WTC11 (cell line): Measurements from ENCODE around the gene PPP4C. TPM values are rescaled to one million over a fixed set of nuclear protein-coding genes. Genes with fewer than 3 reads are reported as not detected.

ENCODE experiments used
- ATAC-seq: fragments of 200-7000 bp; cut with Tn5 transposase; 2 replicates; pipeline ENCODE4 v1.10.0; 2021; ENCODE audit warnings: mild to moderate bottlenecking, moderate library complexity
- CTCF ChIA-PET: fragments of 300-600 bp; sonication (Branson Sonifier 250); formaldehyde crosslinking; loops from one replicate; lab custom pipeline; 2021; ENCODE audit warnings: antibody characterized with exemption; lab: Charles Lee
- POLR2A ChIA-PET: fragments of 350-600 bp; sonication (Branson Sonifier 250); formaldehyde crosslinking; loops from one replicate; lab custom pipeline; 2021; ENCODE audit warnings: antibody characterized with exemption; lab: Charles Lee
- DNase-seq: peaks from one replicate; pipeline ENCODE4 v3.0.0; 2021; ENCODE audit warnings: low spot score
- H3K27ac Mint-ChIP-seq: 2 replicates; pipeline ENCODE4 v1.8.0; 2021; ENCODE audit warnings: mixed read lengths
- H3K27me3 Mint-ChIP-seq: 2 replicates; pipeline ENCODE4 v1.8.0; 2021; ENCODE audit warnings: low read depth, mild to moderate bottlenecking, moderate library complexity, mixed read lengths
- H3K36me3 Mint-ChIP-seq: 2 replicates; pipeline ENCODE4 v1.8.0; 2021; ENCODE audit warnings: mixed read lengths
- H3K4me1 Mint-ChIP-seq: 2 replicates; pipeline ENCODE4 v1.8.0; 2022; ENCODE audit warnings: mixed read lengths
- H3K4me3 Mint-ChIP-seq: 2 replicates; pipeline ENCODE4 v1.8.0; 2021; ENCODE audit warnings: mild to moderate bottlenecking, moderate library complexity, mixed read lengths
- H3K9me3 Mint-ChIP-seq: 2 replicates; pipeline ENCODE4 v1.8.0; 2021; ENCODE audit warnings: mixed read lengths
- ATF3 ChIP-seq: sonication (generic); formaldehyde crosslinking; conservative IDR thresholded peaks from 2 replicates; pipeline ENCODE4 v1.8.1; 2022; ENCODE audit warnings: mild to moderate bottlenecking, missing genetic modification reagents
- CTCF ChIP-seq: fragments of 200-600 bp; IDR thresholded peaks from 2 replicates; pipeline ENCODE4 v1.8.0; 2022; ENCODE audit warnings: antibody characterized with exemption
- ERG ChIP-seq: fragments of 250-450 bp; sonication (Bioruptor Pico); IDR thresholded peaks from 2 replicates; pipeline ENCODE4 v1.8.0; 2021; ENCODE audit warnings: mild to moderate bottlenecking
- ESRRA ChIP-seq: sonication (generic); formaldehyde crosslinking; IDR thresholded peaks from 2 replicates; pipeline ENCODE4 v1.8.1; 2022; ENCODE audit warnings: mild to moderate bottlenecking, missing genetic modification reagents, borderline replicate concordance
- GRHL2 ChIP-seq: fragments of 250-450 bp; sonication (Bioruptor Pico); IDR thresholded peaks from 2 replicates; pipeline ENCODE4 v1.8.0; 2022; ENCODE audit warnings: mild to moderate bottlenecking, moderate library complexity; ENCODE audit not compliant: insufficient replicate concordance, severe bottlenecking
- IRF2 ChIP-seq: sonication (generic); formaldehyde crosslinking; IDR thresholded peaks from 2 replicates; pipeline ENCODE4 v1.8.0; 2022; ENCODE audit warnings: low read depth, missing genetic modification reagents, borderline replicate concordance
- JUN ChIP-seq: sonication (generic); formaldehyde crosslinking; IDR thresholded peaks from 2 replicates; pipeline ENCODE4 v1.8.0; 2023; ENCODE audit warnings: mild to moderate bottlenecking, missing genetic modification reagents
- KAT7 ChIP-seq: sonication (generic); formaldehyde crosslinking; IDR thresholded peaks from 2 replicates; pipeline ENCODE4 v1.8.1; 2023; ENCODE audit warnings: missing genetic modification reagents, mild to moderate bottlenecking, borderline replicate concordance
- MLX ChIP-seq: sonication (generic); formaldehyde crosslinking; IDR thresholded peaks from 2 replicates; pipeline ENCODE4 v1.8.1; 2023; ENCODE audit warnings: mild to moderate bottlenecking, missing genetic modification reagents, moderate library complexity
- MYBL2 ChIP-seq: sonication (generic); formaldehyde crosslinking; IDR thresholded peaks from 2 replicates; pipeline ENCODE4 v1.8.1; 2023; ENCODE audit warnings: mild to moderate bottlenecking, moderate library complexity, missing genetic modification reagents
- NFATC4 ChIP-seq: fragments of 250-450 bp; sonication (Bioruptor Pico); IDR thresholded peaks from 2 replicates; pipeline ENCODE4 v1.9.0; 2021; ENCODE audit warnings: mild to moderate bottlenecking
- NR2C2 ChIP-seq: sonication (generic); formaldehyde crosslinking; IDR thresholded peaks from 2 replicates; pipeline ENCODE4 v1.8.0; 2022; ENCODE audit warnings: mild to moderate bottlenecking, missing genetic modification reagents
- PRRX2 ChIP-seq: fragments of 250-450 bp; sonication (Bioruptor Pico); IDR thresholded peaks from 2 replicates; pipeline ENCODE4 v1.8.0; 2021; ENCODE audit warnings: mild to moderate bottlenecking
- SP1 ChIP-seq: sonication (generic); formaldehyde crosslinking; conservative IDR thresholded peaks from 2 replicates; pipeline ENCODE4 v1.8.1; 2022; ENCODE audit warnings: missing genetic modification reagents
- USF2 ChIP-seq: sonication (generic); formaldehyde crosslinking; IDR thresholded peaks from 2 replicates; pipeline ENCODE4 v1.8.1; 2023; ENCODE audit warnings: mild to moderate bottlenecking, missing genetic modification reagents, moderate library complexity
- ZNF232 ChIP-seq: sonication (generic); formaldehyde crosslinking; IDR thresholded peaks from 2 replicates; pipeline ENCODE4 v1.8.0; 2022; ENCODE audit warnings: mild to moderate bottlenecking, missing genetic modification reagents
- ZNF416 ChIP-seq: fragments of 250-450 bp; sonication (Bioruptor Pico); IDR thresholded peaks from 2 replicates; pipeline ENCODE4 v1.9.0; 2021; ENCODE audit warnings: mild to moderate bottlenecking, inconsistent platforms
- ZNF671 ChIP-seq: fragments of 250-450 bp; sonication (Bioruptor Pico); IDR thresholded peaks from 2 replicates; pipeline ENCODE4 v1.8.0; 2021; ENCODE audit warnings: mild to moderate bottlenecking
- total RNA-seq: library from RNA; stranded (reverse); gene quantifications from 3 replicates; pipeline ENCODE4 v1.2.3, GENCODE V29; 2021
- TF ChIP-seq, protein P1 (sequence below): fragments of 250-450 bp; sonication (Bioruptor Pico); IDR thresholded peaks from 2 replicates; pipeline ENCODE4 v1.9.0; 2021; ENCODE audit warnings: mild to moderate bottlenecking
- TF ChIP-seq, protein P2 (sequence below): sonication (generic); formaldehyde crosslinking; IDR thresholded peaks from 2 replicates; pipeline ENCODE4 v1.8.1; 2022; ENCODE audit warnings: mild to moderate bottlenecking, missing genetic modification reagents, moderate library complexity, borderline replicate concordance
- TF ChIP-seq, protein P3 (sequence below): fragments of 250-450 bp; sonication (Bioruptor Pico); IDR thresholded peaks from 2 replicates; pipeline ENCODE4 v1.9.0; 2021; ENCODE audit warnings: moderate library complexity, mild to moderate bottlenecking, inconsistent platforms, borderline replicate concordance

Gene PPP4C
- total RNA-seq, 1 experiment from 2014 or later, result 164 TPM

GRCh38 chr16:30046178-30046577 is 29.6 kb upstream of the PPP4C start:
- DNase-seq (no peak), ATAC-seq (no peak)
- CTCF ChIA-PET, result interaction anchor here (2.3 kb wide), 1 partner anchor 14 kb away, joined by 10 read pairs; no protein-coding TSS in a partner anchor
- no peaks in the 10 kb centered on the region for H3K9me3 Mint-ChIP-seq
- POLR2A ChIA-PET, result no interaction called here
- H3K27ac Mint-ChIP-seq, result no peak overlapping the region
- H3K4me1 Mint-ChIP-seq, result no peaks in the 10 kb centered on the region
- peaks cover 32% of the 10 kb centered on the region for H3K27me3 Mint-ChIP-seq
- no peaks in the 10 kb centered on the region for H3K36me3 Mint-ChIP-seq
- H3K4me3 Mint-ChIP-seq, result no peak overlapping the region
- TF ChIP-seq KAT7 (CRISPR knock-in tag), result no peak

DNA sequence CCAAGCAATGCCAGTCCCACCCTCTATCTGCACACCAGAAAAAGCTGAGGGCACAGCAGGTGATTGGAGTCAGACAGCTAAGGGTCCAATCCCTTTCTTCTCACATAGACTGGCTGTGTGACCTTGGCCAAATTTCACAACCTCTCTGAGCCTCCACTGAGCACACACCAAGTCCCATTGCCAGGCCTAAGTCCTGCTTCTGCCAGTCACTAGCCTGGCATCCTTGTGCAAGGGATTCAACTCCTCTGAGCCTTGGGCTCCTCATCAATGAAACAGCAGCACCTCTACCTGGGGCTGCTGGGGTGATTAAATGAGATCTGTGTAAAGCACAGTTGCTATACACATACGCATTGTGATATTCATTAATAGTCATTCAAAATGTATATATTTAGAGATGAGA is 29.2 kb upstream of the PPP4C start:
- no peak overlapping the region for H3K27ac Mint-ChIP-seq
- DNase-seq, result no peak
- H3K36me3 Mint-ChIP-seq, result no peaks in the 10 kb centered on the region
- no peaks in the 10 kb centered on the region for H3K9me3 Mint-ChIP-seq
- peaks cover 34% of the 10 kb centered on the region for H3K27me3 Mint-ChIP-seq
- POLR2A ChIA-PET, result no interaction called here
- H3K4me3 Mint-ChIP-seq, result no peak overlapping the region
- H3K4me1 Mint-ChIP-seq, result no peaks in the 10 kb centered on the region
- no peak for ATAC-seq
- TF ChIP-seq, protein P1, sequence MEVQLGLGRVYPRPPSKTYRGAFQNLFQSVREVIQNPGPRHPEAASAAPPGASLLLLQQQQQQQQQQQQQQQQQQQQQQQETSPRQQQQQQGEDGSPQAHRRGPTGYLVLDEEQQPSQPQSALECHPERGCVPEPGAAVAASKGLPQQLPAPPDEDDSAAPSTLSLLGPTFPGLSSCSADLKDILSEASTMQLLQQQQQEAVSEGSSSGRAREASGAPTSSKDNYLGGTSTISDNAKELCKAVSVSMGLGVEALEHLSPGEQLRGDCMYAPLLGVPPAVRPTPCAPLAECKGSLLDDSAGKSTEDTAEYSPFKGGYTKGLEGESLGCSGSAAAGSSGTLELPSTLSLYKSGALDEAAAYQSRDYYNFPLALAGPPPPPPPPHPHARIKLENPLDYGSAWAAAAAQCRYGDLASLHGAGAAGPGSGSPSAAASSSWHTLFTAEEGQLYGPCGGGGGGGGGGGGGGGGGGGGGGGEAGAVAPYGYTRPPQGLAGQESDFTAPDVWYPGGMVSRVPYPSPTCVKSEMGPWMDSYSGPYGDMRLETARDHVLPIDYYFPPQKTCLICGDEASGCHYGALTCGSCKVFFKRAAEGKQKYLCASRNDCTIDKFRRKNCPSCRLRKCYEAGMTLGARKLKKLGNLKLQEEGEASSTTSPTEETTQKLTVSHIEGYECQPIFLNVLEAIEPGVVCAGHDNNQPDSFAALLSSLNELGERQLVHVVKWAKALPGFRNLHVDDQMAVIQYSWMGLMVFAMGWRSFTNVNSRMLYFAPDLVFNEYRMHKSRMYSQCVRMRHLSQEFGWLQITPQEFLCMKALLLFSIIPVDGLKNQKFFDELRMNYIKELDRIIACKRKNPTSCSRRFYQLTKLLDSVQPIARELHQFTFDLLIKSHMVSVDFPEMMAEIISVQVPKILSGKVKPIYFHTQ, result no peak
- TF ChIP-seq ESRRA (CRISPR knock-in tag) (no peak), JUN (CRISPR knock-in tag) (no peak)
- CTCF ChIA-PET, result interaction anchor here (1.7 to 2.3 kb wide), 2 partner anchors 9 to 15 kb away, joined by 4 to 10 read pairs; no protein-coding TSS in a partner anchor

- ChIA-PET CTCF (interaction anchor here (0.8 to 2.0 kb wide), 3 partner anchors 17 to 42 kb away, joined by 3 to 16 read pairs (median 6); partner anchors contain the start of gene TLCD3B), POLR2A (no interaction called here)
- ATAC-seq (no peak), DNase-seq (no peak)
- Mint-ChIP-seq H3K27ac (no peak overlapping the region), H3K27me3 (peaks cover 42% of the 10 kb centered on the region), H3K36me3 (no peaks in the 10 kb centered on the region), H3K9me3 (no peaks in the 10 kb centered on the region), H3K4me3 (no peak overlapping the region), H3K4me1 (peaks cover 10% of the 10 kb centered on the region)
- TF ChIP-seq ATF3 (CRISPR knock-in tag) (no peak), IRF2 (no peak), ERG (CRISPR knock-in tag) (no peak), CTCF (no peak), ZNF416 (no peak), NR2C2 (CRISPR knock-in tag) (no peak), MYBL2 (CRISPR knock-in tag) (no peak), NFATC4 (CRISPR knock-in tag) (no peak), ZNF232 (no peak), GRHL2 (CRISPR knock-in tag) (no peak), ZNF671 (no peak), MLX (CRISPR knock-in tag) (no peak), USF2 (CRISPR knock-in tag) (no peak), ESRRA (CRISPR knock-in tag) (no peak), PRRX2 (CRISPR knock-in tag) (no peak), SP1 (CRISPR knock-in tag) (no peak)
- TF ChIP-seq, protein P2, sequence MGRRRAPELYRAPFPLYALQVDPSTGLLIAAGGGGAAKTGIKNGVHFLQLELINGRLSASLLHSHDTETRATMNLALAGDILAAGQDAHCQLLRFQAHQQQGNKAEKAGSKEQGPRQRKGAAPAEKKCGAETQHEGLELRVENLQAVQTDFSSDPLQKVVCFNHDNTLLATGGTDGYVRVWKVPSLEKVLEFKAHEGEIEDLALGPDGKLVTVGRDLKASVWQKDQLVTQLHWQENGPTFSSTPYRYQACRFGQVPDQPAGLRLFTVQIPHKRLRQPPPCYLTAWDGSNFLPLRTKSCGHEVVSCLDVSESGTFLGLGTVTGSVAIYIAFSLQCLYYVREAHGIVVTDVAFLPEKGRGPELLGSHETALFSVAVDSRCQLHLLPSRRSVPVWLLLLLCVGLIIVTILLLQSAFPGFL, result no peak
- TF ChIP-seq, protein P3, sequence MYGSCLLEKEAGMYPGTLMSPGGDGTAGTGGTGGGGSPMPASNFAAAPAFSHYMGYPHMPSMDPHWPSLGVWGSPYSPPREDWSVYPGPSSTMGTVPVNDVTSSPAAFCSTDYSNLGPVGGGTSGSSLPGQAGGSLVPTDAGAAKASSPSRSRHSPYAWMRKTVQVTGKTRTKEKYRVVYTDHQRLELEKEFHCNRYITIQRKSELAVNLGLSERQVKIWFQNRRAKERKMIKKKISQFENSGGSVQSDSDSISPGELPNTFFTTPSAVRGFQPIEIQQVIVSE (CRISPR knock-in tag), result no peak
These were observed 25.9 kb upstream of the PPP4C start for GRCh38 chr16:30049871-30050270.
